RWPE2 (cell line): ENCODE results near the gene MLPH.

Source experiments
- ATAC-seq: fragments of 200-7000 bp; cut with Tn5 transposase; 3 replicates; pipeline ENCODE4 v1.9.1; 2021; ENCODE audit warnings: low read depth
- DNase-seq: peaks from one replicate; pipeline ENCODE4 v3.0.0-alpha.2; 2020; ENCODE audit warnings: low spot score
- H3K27ac ChIP-seq: fragments of 450-650 bp; 2 replicates; pipeline ENCODE4 v1.5.1; 2017; ENCODE audit warnings: mild to moderate bottlenecking; ENCODE audit not compliant: poor library complexity, severe bottlenecking
- H3K27me3 ChIP-seq: fragments of 250-450 bp; sonication (Bioruptor Pico); 2 replicates; pipeline ENCODE4 v1.5.1; 2021; ENCODE audit warnings: mild to moderate bottlenecking, moderate library complexity; ENCODE audit not compliant: insufficient read depth, poor library complexity, severe bottlenecking
- H3K36me3 ChIP-seq: fragments of 250-450 bp; sonication (Bioruptor Pico); 2 replicates; pipeline ENCODE4 v1.5.1; 2020; ENCODE audit warnings: low read depth, mild to moderate bottlenecking, moderate library complexity
- H3K4me1 ChIP-seq: fragments of 250-450 bp; sonication (Bioruptor Pico); 2 replicates; pipeline ENCODE4 v1.5.1; 2021; ENCODE audit warnings: mild to moderate bottlenecking, moderate library complexity; ENCODE audit not compliant: insufficient read depth, poor library complexity, severe bottlenecking
- H3K4me3 ChIP-seq: fragments of 250-450 bp; sonication (Bioruptor Pico); 2 replicates; pipeline ENCODE4 v1.5.1; 2021; ENCODE audit warnings: mild to moderate bottlenecking, moderate library complexity; ENCODE audit not compliant: severe bottlenecking
- H3K9me3 ChIP-seq: fragments of 250-450 bp; sonication (Bioruptor Pico); 2 replicates; pipeline ENCODE4 v1.5.1; 2021; ENCODE audit warnings: mild to moderate bottlenecking, moderate library complexity; ENCODE audit not compliant: severe bottlenecking
- CTCF ChIP-seq: fragments of 450-650 bp; IDR thresholded peaks from one replicate; pipeline ENCODE4 v1.5.1; 2017; ENCODE audit warnings: mild to moderate bottlenecking, moderate library complexity; ENCODE audit not compliant: poor library complexity, severe bottlenecking

MLPH gene

DNA sequence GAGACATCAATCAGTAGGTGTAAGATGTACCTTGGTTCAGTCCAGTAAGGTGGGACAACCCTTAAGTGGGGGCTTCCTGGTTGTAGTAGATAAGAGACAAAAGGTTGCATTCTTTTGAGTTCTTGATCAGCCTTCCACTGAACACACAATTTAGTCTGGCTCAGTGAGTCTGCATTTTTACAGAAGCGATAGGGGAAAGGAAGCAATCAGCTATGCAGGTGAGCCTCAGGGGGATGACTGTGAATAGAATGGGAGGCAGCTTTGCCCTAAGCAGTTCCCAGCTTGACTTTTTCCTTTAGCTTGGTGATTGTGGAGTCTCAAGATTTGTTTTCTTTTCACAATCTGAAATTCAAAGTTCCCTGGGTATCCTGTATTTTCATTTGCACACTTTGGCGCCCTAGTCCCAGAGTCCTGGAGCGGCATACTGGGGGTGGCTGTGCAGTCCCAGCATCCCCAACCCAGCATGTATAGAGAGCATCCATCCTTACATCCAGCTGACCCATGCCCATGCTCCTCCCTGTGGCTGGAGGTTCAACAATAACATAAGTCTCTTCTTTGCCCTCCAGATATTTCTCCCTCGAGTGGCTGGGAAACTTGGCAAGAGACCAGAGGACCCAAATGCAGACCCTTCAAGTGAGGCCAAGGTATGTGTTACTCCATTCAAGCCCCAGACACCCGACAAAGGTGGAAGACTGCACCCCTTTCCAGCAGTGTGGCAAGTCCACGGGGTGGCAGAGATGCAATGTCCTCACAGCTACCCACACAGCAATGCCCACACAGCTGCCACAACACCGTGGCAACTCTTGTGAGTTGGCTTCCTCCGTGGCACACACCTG lies 59.2 kb downstream of the MLPH start:
- DNase-seq (no peak), ATAC-seq (no peak)
- Histone ChIP-seq H3K36me3 (peaks cover 4% of the 10 kb centered on the region; the same call in 1 of the 2 replicates), H3K4me3 (no peak overlapping the region), H3K4me1 (no peaks in the 10 kb centered on the region), H3K27me3 (no peaks in the 10 kb centered on the region), H3K27ac (no peak overlapping the region), H3K9me3 (no peaks in the 10 kb centered on the region)
- TF ChIP-seq CTCF: no peak

- TF ChIP-seq CTCF: no peak
- ATAC-seq (no peak), DNase-seq (no peak)
- Histone ChIP-seq H3K27me3 (no peaks in the 10 kb centered on the region), H3K36me3 (peaks cover 4% of the 10 kb centered on the region; the same call in 1 of the 2 replicates), H3K9me3 (no peaks in the 10 kb centered on the region), H3K4me3 (no peak overlapping the region), H3K4me1 (no peaks in the 10 kb centered on the region), H3K27ac (no peak overlapping the region)
These were observed 59.9 kb downstream of the MLPH start for GRCh38 chr2:237546876-237547395.

- H3K36me3 ChIP-seq: peaks cover 4% of the 10 kb centered on the region; the same call in 1 of the 2 replicates
- no peak overlapping the region for H3K27ac ChIP-seq
- no peak for DNase-seq
- no peak for TF ChIP-seq CTCF
- H3K9me3 ChIP-seq: no peaks in the 10 kb centered on the region
- H3K4me3 ChIP-seq: no peak overlapping the region
- no peaks in the 10 kb centered on the region for H3K27me3 ChIP-seq
- H3K4me1 ChIP-seq: no peaks in the 10 kb centered on the region
- ATAC-seq: no peak
These were observed 60.9 kb downstream of the MLPH start for GRCh38 chr2:237547841-237548416.

DNA sequence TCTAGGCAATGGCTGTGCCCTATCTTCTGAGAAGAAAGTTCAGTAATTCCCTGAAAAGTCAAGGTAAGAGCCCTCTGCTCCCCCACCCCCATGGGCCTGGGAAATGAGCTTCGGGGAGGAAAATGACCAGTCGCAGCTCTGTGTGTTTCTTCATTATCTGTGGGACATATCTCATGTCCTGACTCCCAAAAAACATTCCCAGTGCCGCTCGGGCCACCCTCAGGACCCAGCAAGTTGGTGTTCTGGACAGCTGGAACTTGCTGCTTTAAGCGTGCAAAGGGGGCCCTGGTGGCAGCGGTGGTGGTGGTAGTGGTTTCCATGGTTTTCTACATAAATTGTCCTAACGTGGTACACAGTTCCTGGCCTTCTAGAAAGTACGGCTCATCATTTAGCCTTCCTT lies 62.2 kb downstream of the MLPH start:
- DNase-seq: no peak
- Histone ChIP-seq H3K4me3 (no peak overlapping the region), H3K4me1 (no peaks in the 10 kb centered on the region), H3K9me3 (no peaks in the 10 kb centered on the region), H3K36me3 (peaks cover 4% of the 10 kb centered on the region; the same call in 1 of the 2 replicates), H3K27me3 (no peaks in the 10 kb centered on the region), H3K27ac (no peak overlapping the region)
- TF ChIP-seq CTCF: no peak
- no peak for ATAC-seq
